Measurements from ENCODE around the gene MYRFL.
"Not testable (repeated sequence)": the region's sequence is repeated elsewhere in the genome, so short reads cannot be mapped to it uniquely, and the experiment has no call there.

Gene MYRFL

GRCh38 chr12:69987579-69988091 is 162.6 kb downstream of the MYRFL start:
- peaks cover 3% of the 10 kb centered on the region for H3K27me3 Mint-ChIP-seq
- H3K4me1 Mint-ChIP-seq = no peaks in the 10 kb centered on the region
- no peaks in the 10 kb centered on the region for H3K36me3 Mint-ChIP-seq
- no peak for DNase-seq (ENCODE audit: low spot score in 2 of 2)
- ATAC-seq (ENCODE audit: low read depth) = no peak
- H3K27ac Mint-ChIP-seq = no peak overlapping the region
- H3K4me3 Mint-ChIP-seq = no peak overlapping the region
- H3K9me3 Mint-ChIP-seq = no peaks in the 10 kb centered on the region

GRCh38 chr12:69988481-69989321 is 163.7 kb downstream of the MYRFL start:
- Mint-ChIP-seq H3K4me3 (no peak overlapping the region), H3K36me3 (no peaks in the 10 kb centered on the region), H3K9me3 (no peaks in the 10 kb centered on the region), H3K4me1 (no peaks in the 10 kb centered on the region), H3K27ac (no peak overlapping the region), H3K27me3 (peaks cover 4% of the 10 kb centered on the region)
- DNase-seq (ENCODE audit: low spot score in 2 of 2) (no peak), ATAC-seq (ENCODE audit: low read depth) (no peak)

GRCh38 chr12:69991690-69992288 is 166.8 kb downstream of the MYRFL start:
- no peak for DNase-seq (ENCODE audit: low spot score in 2 of 2)
- H3K4me3 Mint-ChIP-seq = no peak overlapping the region
- ATAC-seq (ENCODE audit: low read depth) = no peak
- H3K4me1 Mint-ChIP-seq = no peaks in the 10 kb centered on the region
- no peaks in the 10 kb centered on the region for H3K36me3 Mint-ChIP-seq
- H3K9me3 Mint-ChIP-seq = no peaks in the 10 kb centered on the region
- H3K27me3 Mint-ChIP-seq = peaks cover 2% of the 10 kb centered on the region
- H3K27ac Mint-ChIP-seq = no peak overlapping the region

DNA sequence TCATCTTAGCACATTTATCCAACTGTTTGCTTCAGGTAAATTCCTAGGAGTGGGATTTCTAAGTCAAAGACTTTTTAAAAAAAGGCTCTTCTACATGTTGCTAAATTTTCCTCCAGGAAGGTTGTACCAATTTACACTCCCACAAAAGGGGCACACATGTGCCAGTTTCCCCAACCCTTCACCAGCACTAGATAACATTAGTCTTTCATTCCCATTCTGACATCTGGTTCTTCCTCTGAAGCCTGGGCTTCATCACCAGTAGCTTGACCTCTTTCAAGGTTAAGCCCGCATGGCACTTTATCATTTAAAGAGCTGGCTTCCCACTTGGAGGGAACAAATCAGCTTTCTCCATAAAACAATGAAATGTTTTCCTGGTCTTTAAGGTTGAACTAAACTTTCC is 168.4 kb downstream of the MYRFL start:
- DNase-seq (ENCODE audit: low spot score in 2 of 2) (no peak), ATAC-seq (ENCODE audit: low read depth) (no peak)
- H3K27ac Mint-ChIP-seq = no peak overlapping the region
- no peak overlapping the region for H3K4me3 Mint-ChIP-seq
- no peaks in the 10 kb centered on the region for H3K36me3 Mint-ChIP-seq
- H3K27me3 Mint-ChIP-seq = peaks cover 2% of the 10 kb centered on the region
- H3K4me1 Mint-ChIP-seq = no peaks in the 10 kb centered on the region
- H3K9me3 Mint-ChIP-seq = no peaks in the 10 kb centered on the region

DNA sequence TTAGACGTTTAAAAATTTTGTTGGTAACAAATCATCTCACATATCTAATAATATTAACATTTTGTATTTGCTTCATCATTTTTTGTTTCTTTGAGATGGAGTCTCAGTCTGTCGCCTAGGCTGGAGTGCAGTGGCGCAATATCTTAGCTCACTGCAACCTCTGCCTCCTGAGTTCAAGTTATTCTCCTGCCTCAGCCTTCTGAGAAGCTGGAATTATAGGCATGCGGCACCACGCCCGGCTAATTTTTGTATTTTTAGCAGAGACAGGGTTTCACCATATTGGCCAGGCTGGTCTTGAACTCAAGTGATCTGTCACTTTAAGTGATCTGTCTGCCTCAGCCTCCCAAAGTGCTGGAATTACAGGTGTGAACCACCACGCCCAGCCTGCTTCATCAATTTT is 169.1 kb downstream of the MYRFL start:
- DNase-seq (ENCODE audit: low spot score in 2 of 2); H3K4me1 Mint-ChIP-seq; H3K27me3 Mint-ChIP-seq; H3K4me3 Mint-ChIP-seq; H3K36me3 Mint-ChIP-seq; H3K27ac Mint-ChIP-seq; H3K9me3 Mint-ChIP-seq; ATAC-seq (ENCODE audit: low read depth): not testable (repeated sequence)

DNA sequence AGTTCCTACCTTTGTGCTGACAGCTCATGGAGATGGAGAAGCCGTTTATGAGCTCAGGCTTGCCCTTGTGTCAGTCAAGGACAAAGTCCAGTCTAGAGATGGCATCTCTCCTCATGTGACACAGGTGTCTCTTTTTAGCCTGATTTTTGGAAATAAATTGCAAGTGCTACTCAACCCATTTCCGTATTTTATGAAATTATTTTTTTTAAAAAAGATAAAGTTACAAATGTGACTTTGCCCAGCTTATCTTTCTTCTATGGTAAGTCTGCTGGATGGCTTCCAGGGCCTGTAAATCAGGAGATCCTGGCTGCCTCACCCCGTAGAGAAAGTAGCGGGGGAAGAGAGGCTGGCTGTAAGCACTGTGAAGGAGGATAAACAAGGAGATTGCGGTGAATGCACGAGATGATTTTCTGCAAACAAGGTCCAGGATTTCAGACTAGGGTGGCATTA is 169.7 kb downstream of the MYRFL start:
- Mint-ChIP-seq H3K27me3 (peaks cover 2% of the 10 kb centered on the region), H3K4me3 (no peak overlapping the region), H3K9me3 (no peaks in the 10 kb centered on the region), H3K27ac (no peak overlapping the region), H3K36me3 (no peaks in the 10 kb centered on the region), H3K4me1 (peaks cover 4% of the 10 kb centered on the region)
- ATAC-seq (ENCODE audit: low read depth) = no peak
- DNase-seq (ENCODE audit: low spot score in 2 of 2) = no peak

GRCh38 chr12:69996241-69996640 is 171.2 kb downstream of the MYRFL start:
- H3K36me3 Mint-ChIP-seq = no peaks in the 10 kb centered on the region
- H3K4me1 Mint-ChIP-seq = peaks cover 4% of the 10 kb centered on the region
- no peaks in the 10 kb centered on the region for H3K9me3 Mint-ChIP-seq
- H3K27me3 Mint-ChIP-seq = peaks cover 2% of the 10 kb centered on the region
- DNase-seq (ENCODE audit: low spot score in 2 of 2) (no peak), ATAC-seq (ENCODE audit: low read depth) (no peak)
- H3K4me3 Mint-ChIP-seq = no peak overlapping the region
- H3K27ac Mint-ChIP-seq = no peak overlapping the region

- Mint-ChIP-seq H3K27me3 (peaks cover 2% of the 10 kb centered on the region), H3K4me3 (no peak overlapping the region), H3K27ac (no peak overlapping the region), H3K4me1 (peaks cover 4% of the 10 kb centered on the region), H3K9me3 (no peaks in the 10 kb centered on the region), H3K36me3 (no peaks in the 10 kb centered on the region)
- DNase-seq (ENCODE audit: low spot score in 2 of 2) (no peak), ATAC-seq (ENCODE audit: low read depth) (no peak)
These were observed 171.7 kb downstream of the MYRFL start for GRCh38 chr12:69996722-69997121.

GRCh38 chr12:69998011-69998410 is 173.0 kb downstream of the MYRFL start:
- DNase-seq (ENCODE audit: low spot score in 2 of 2) = no peak
- H3K9me3 Mint-ChIP-seq = no peaks in the 10 kb centered on the region
- H3K36me3 Mint-ChIP-seq = no peaks in the 10 kb centered on the region
- H3K4me1 Mint-ChIP-seq = peaks cover 4% of the 10 kb centered on the region
- H3K4me3 Mint-ChIP-seq = no peak overlapping the region
- ATAC-seq (ENCODE audit: low read depth) = no peak
- no peak overlapping the region for H3K27ac Mint-ChIP-seq
- peaks cover 4% of the 10 kb centered on the region for H3K27me3 Mint-ChIP-seq

GRCh38 chr12:69998922-69999321 is 173.9 kb downstream of the MYRFL start:
- Mint-ChIP-seq H3K9me3 (no peaks in the 10 kb centered on the region), H3K36me3 (no peaks in the 10 kb centered on the region), H3K4me3 (no peak overlapping the region), H3K27me3 (peaks cover 2% of the 10 kb centered on the region), H3K27ac (no peak overlapping the region), H3K4me1 (peaks cover 4% of the 10 kb centered on the region)
- no peak for DNase-seq (ENCODE audit: low spot score in 2 of 2)
- no peak for ATAC-seq (ENCODE audit: low read depth)

- no peak for ATAC-seq (ENCODE audit: low read depth)
- no peaks in the 10 kb centered on the region for H3K9me3 Mint-ChIP-seq
- H3K36me3 Mint-ChIP-seq = no peaks in the 10 kb centered on the region
- no peak for DNase-seq (ENCODE audit: low spot score in 2 of 2)
- no peak overlapping the region for H3K4me3 Mint-ChIP-seq
- peaks cover 2% of the 10 kb centered on the region for H3K27me3 Mint-ChIP-seq
- peaks cover 4% of the 10 kb centered on the region for H3K4me1 Mint-ChIP-seq
- no peak overlapping the region for H3K27ac Mint-ChIP-seq
These were observed 174.5 kb downstream of the MYRFL start for GRCh38 chr12:69999561-69999960.

GRCh38 chr12:70002097-70002911 is 177.3 kb downstream of the MYRFL start:
- H3K4me3 Mint-ChIP-seq = no peak overlapping the region
- H3K27me3 Mint-ChIP-seq = peaks cover 2% of the 10 kb centered on the region
- DNase-seq (ENCODE audit: low spot score in 2 of 2) (no peak), ATAC-seq (ENCODE audit: low read depth) (no peak)
- no peak overlapping the region for H3K27ac Mint-ChIP-seq
- peaks cover under 1% of the 10 kb centered on the region for H3K9me3 Mint-ChIP-seq
- H3K4me1 Mint-ChIP-seq = peaks cover 4% of the 10 kb centered on the region
- no peaks in the 10 kb centered on the region for H3K36me3 Mint-ChIP-seq

GRCh38 chr12:70002912-70003255 is 177.9 kb downstream of the MYRFL start:
- H3K36me3 Mint-ChIP-seq = no peaks in the 10 kb centered on the region

More at GRCh38 chr12:70002912-70003255, 177.9 kb downstream of the MYRFL start:
- no peak overlapping the region for H3K4me3 Mint-ChIP-seq
- H3K4me1 Mint-ChIP-seq = peaks cover 4% of the 10 kb centered on the region
- peaks cover 2% of the 10 kb centered on the region for H3K9me3 Mint-ChIP-seq
- ATAC-seq (ENCODE audit: low read depth) = no peak
- no peak for DNase-seq (ENCODE audit: low spot score in 2 of 2)
- H3K27me3 Mint-ChIP-seq = peaks cover 2% of the 10 kb centered on the region
- H3K27ac Mint-ChIP-seq = no peak overlapping the region

Measured in memory B cell (primary cell).